GM04503 (cell line): ENCODE data around the gene ZNF830.
"Not testable (repeated sequence)": the region's sequence is repeated elsewhere in the genome, so short reads cannot be mapped to it uniquely, and the experiment has no call there.

Experiments
- DNase-seq: peaks from one replicate; pipeline ENCODE4 v3.0.0-alpha.2; 2012; ENCODE audit warnings: low read depth

ZNF830 gene

GRCh38 chr17:34961093-34961911 is at the start of gene ZNF830, which contains the start of gene CCT6B:
Gene ZNF830, plus strand, starts transcription at chr17:34961540. Its CDS starts 27 bp downstream, at chr17:34961567.
Gene CCT6B, minus strand, starts transcription at chr17:34961460. Its CDS starts 67 bp downstream, at chr17:34961393.
- peak; percentile 78 for DNase-seq

GRCh38 chr17:34913001-34913400 is 48.3 kb upstream of the ZNF830 start:
- no peak for DNase-seq

- DNase-seq: no peak
Observed at GRCh38 chr17:34916120-34916519, 45.2 kb upstream of the ZNF830 start.

- no peak for DNase-seq
Observed at GRCh38 chr17:34917381-34917780, 44.0 kb upstream of the ZNF830 start.

- no peak for DNase-seq
Observed at GRCh38 chr17:34920676-34921075, 40.7 kb upstream of the ZNF830 start.

- DNase-seq: no peak
Observed at GRCh38 chr17:34926661-34927060, 34.7 kb upstream of the ZNF830 start.

- DNase-seq: no peak
Observed at GRCh38 chr17:34930283-34930682, 31.1 kb upstream of the ZNF830 start.

GRCh38 chr17:34950780-34951179 is 10.6 kb upstream of the ZNF830 start:
- DNase-seq: not testable (repeated sequence)

GRCh38 chr17:34958438-34958837 is 2.9 kb upstream of the ZNF830 start:
- DNase-seq: no peak

- DNase-seq: no peak
Observed at GRCh38 chr17:34974179-34974578, 12.8 kb downstream of the ZNF830 start.

- DNase-seq: no peak
Observed at GRCh38 chr17:34974794-34975785, 13.8 kb downstream of the ZNF830 start.

GRCh38 chr17:34979153-34979552 is 17.8 kb downstream of the ZNF830 start:
- DNase-seq: no peak

GRCh38 chr17:34979650-34980352 is 18.5 kb downstream of the ZNF830 start:
- no peak for DNase-seq

GRCh38 chr17:34980353-34980680 is 19.0 kb downstream of the ZNF830 start, which contains the start of gene LIG3:
Gene LIG3, plus strand, starts transcription at chr17:34980512. Its CDS starts 2,494 bp downstream, at chr17:34983006.
- peak; percentile 56 for DNase-seq

- peak; percentile 44 for DNase-seq
Observed at GRCh38 chr17:34980681-34981537, 19.6 kb downstream of the ZNF830 start.

- no peak for DNase-seq
Observed at GRCh38 chr17:34981538-34982241, 20.4 kb downstream of the ZNF830 start.

- DNase-seq: no peak
Observed at GRCh38 chr17:34987232-34987631, 25.9 kb downstream of the ZNF830 start.

GRCh38 chr17:34988644-34989043 is 27.3 kb downstream of the ZNF830 start:
- DNase-seq: no peak

GRCh38 chr17:34989473-34989872 is 28.1 kb downstream of the ZNF830 start:
- no peak for DNase-seq

GRCh38 chr17:34990921-34991365 is 29.6 kb downstream of the ZNF830 start:
- DNase-seq: no peak
